UCSD-AML1 (cell line): ENCODE results near the gene TAMALIN.
A peak's percentile ranks its signal among the peaks of the same experiment; 100 is the strongest.

ENCODE experiments used
- DNase-seq: peaks from one replicate; lab custom pipeline; 2025; ENCODE audit not compliant: unreplicated experiment; lab: John Stamatoyannopoulos, UW

TAMALIN gene

GRCh38 chr12:52035926-52036325 lies 29.2 kb downstream of the TAMALIN start:
- no peak for DNase-seq

- DNase-seq: peak; percentile 67
Measured at GRCh38 chr12:52036587-52037171, 29.9 kb downstream of the TAMALIN start.

DNA sequence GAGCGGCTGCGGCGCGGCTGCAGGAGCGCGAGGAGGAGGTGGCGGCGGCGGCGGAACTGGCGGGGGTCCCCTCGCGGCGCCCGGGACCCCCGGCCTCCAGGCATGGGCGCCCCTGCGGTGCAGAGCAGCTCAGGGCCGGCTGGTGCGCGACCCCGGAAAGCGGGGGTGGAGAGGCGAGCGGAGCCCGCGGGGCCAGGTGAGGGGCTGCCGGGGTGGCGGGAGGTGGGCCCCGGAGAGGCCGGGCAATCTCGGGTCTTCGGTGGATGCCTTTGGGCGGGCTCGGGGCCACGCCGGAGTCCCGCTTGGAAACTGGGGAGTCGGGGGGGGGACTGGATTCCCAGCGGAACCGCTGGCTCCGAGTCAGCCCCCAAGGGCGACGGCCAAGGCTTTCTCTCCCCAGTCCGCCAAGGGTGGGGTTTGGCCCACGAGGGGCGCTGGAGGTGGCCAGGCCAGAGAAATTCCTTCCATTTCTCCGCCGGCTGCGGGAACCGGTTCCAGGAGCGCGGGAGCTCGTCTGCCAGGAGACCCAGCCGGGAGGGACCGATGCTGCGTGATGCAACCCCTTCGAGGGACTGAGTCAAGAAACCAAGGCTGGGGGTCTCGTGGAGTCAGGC lies 30.6 kb downstream of the TAMALIN start:
- no peak for DNase-seq

DNA sequence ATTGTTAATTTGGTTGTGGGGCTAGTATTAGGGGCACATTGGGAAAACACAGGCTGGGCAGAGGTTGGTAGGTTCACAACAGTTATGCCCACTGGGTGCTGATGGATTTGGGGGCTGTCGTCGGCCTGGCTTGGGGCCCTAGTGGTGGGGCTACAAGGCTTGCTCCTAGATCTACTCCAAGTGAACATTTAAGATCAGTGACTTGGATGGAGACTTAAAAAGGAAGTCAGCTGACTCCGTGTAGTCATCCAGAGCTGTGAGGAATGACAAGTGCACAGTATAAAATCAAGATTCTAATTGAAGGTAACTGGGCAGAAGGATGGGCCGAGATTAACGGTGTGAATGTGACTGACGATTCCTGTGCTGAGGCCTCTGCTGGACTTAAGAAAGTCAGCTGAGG lies 31.7 kb downstream of the TAMALIN start:
- no peak for DNase-seq

GRCh38 chr12:52041035-52041434 lies 34.3 kb downstream of the TAMALIN start:
- no peak for DNase-seq

GRCh38 chr12:52041695-52042123 lies 35.0 kb downstream of the TAMALIN start:
- peak; percentile 52 for DNase-seq

DNA sequence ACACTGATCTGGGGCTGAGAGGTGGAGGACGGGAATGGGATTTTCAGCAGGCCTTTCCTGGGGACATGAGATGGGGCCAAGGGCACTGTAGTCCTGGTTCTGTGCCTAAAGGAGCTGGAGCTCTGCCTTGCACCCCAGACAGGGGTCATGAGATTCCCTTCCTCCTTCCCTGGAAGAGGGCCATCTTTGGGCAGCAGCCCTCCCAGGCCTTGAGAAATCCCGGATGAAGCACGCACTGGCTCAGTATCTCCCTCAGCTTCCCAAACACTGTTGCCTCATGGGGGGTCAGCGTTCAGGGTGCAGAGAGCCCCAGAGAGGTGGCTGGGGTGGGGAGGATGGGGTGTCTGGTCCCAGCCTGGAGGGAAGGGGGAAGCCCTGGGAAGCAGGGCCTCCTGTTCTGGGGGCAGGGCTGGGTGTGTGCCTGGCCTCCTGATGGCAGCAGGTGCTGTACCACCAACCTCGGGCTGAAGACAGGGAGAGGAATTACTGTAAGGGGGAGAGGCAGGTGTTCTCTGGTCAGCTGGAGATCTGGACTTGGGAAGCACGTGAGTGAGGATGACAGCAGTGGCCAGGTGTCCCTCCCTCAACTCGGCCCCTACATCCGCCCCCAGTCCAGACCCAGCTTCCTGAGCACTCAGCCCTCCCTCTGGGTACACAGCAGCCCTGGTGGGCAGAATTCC lies 36.1 kb downstream of the TAMALIN start:
- no peak for DNase-seq

DNA sequence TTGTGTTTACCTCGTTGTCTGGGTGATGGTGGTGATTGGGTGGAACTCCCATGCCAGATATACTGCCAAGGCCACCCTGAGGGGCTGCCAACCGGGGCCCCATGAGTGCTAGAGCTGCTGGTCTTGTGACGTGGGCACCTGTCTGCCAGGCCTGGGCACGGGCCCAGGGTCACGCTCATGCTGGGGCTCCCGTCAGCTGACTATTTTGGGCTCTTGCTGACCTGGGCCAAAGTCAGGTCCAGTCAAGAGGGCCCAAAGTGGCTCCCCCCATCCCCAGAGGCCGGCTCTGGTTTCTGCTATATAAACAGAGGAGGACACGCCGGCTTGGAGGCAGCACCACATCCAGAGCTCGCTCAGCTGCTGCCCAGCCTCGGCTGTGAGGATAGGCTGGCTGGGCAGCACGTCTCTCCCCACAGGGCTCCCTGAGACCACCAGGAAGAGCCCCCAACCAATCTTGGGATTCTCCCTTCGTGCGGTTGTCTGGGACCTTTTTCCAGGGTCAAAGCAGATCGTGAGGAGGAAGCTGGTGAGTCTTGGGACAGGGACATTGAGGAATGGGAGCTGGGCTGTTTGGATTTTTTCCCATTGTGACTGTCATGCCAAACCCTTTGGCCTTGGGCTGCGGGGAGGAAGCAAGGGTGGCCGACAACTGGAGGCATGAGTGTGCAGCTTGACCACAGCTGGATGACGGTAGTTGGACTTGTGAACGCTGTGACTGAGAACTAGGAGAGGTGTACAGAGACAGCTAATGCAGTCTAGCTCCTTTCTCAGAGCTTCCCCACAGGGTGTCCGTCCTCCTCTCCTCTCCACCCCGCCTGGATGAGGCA lies 36.9 kb downstream of the TAMALIN start:
- DNase-seq: no peak

DNA sequence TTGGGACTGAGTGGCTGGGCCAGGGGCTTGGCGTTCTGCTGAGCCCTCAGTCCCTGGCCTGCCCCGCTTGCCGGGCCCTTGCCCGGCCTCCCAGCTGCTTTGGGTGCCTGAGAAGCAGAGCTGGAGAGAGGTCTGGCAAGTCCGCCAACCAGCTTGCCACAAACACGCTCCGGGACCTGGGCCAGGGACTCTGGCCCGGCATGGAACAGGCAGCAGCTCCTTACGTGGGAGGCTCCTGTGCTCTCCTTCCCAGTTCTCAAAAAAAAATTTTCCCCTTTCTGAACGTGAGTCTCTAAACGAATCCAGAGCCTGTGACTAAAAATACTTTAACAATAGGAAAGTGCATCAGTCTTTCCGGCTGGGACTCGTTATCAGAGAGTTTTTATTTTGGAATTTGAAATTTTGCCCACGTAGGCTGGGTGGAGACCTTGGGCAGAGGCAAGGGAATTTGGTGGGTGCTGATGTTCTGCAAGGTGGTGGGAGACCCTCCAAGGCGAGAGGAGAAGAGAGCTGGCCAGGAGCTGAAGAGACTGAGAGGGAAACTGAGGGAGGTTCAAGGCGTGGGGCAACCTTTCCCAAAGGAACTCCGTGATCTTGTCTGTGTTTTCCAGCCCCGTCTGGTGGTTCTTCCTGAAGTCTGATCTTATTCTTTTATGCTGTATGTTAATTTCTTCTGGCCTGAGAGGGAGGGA lies 37.7 kb downstream of the TAMALIN start:
- no peak for DNase-seq

GRCh38 chr12:52045794-52046199 lies 39.1 kb downstream of the TAMALIN start:
- DNase-seq: peak; percentile 61

- no peak for DNase-seq
Measured at GRCh38 chr12:52046859-52047258, 40.1 kb downstream of the TAMALIN start.

DNA sequence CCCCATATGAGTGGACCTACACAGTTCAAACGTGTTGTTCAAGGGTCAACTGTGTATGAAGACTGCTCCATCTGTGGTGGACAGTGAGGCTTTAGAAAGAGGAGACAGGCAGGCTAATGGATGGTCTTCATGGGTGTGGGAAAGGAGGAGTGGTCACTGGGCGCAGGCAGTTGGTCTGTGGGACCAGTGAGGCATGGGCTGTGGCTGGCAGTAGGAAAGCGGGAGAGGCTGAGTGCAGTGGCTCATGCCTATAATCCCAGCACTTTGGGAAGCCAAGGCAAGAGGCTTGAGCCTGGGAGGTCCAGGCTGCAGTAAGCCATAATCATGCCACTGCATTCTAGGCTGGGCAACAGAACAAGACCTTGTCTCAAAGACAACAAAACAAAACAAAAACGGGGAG lies 42.5 kb downstream of the TAMALIN start:
- no peak for DNase-seq

GRCh38 chr12:52049688-52050087 lies 42.9 kb downstream of the TAMALIN start:
- DNase-seq: no peak

- no peak for DNase-seq
Measured at GRCh38 chr12:52050116-52050757, 43.5 kb downstream of the TAMALIN start.

DNA sequence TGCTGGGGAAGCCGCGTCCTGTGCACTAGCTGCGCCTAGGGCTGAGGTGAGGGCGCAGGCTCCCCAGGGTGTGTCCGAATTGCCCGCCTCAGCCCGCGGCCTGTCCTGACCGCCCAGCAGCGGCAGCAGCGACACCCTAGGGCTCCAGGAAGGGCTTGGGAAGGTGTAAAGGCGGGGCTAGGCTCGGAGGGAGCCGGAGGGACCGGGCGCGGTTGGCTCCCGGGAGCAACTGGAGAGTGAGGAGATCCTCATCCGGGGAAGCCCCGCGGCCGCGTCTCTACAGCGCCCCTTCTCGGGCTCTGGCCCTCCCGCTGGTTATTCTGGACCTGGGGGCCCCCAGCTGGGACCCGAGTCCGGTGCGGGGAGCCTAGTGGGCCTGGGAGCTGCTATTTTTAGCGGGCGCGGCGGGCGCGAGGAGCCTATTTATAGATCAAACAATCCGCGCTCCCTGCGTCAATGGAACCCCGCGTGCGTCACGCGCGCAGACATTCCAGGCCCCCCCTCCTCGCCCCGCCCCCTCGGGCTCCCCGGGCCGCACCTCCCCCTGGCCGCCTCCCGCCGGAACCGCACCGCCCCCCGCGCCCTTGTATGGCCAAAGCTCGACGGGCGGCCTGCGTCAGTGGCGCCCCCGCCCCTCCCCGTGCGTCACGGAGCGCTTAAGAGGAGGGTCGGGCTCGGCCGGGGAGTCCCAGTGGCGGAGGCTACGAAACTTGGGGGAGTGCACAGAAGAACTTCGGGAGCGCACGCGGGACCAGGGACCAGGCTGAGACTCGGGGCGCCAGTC lies 44.2 kb downstream of the TAMALIN start, which contains the start of gene NR4A1:
Gene NR4A1, plus strand, starts transcription at position 685 of the 784 bp plus-strand sequence. CDS start 2,887 bp downstream, outside the sequence.
- DNase-seq: peak; percentile 94

- no peak for DNase-seq
Measured at GRCh38 chr12:52052468-52053186, 45.9 kb downstream of the TAMALIN start.

DNA sequence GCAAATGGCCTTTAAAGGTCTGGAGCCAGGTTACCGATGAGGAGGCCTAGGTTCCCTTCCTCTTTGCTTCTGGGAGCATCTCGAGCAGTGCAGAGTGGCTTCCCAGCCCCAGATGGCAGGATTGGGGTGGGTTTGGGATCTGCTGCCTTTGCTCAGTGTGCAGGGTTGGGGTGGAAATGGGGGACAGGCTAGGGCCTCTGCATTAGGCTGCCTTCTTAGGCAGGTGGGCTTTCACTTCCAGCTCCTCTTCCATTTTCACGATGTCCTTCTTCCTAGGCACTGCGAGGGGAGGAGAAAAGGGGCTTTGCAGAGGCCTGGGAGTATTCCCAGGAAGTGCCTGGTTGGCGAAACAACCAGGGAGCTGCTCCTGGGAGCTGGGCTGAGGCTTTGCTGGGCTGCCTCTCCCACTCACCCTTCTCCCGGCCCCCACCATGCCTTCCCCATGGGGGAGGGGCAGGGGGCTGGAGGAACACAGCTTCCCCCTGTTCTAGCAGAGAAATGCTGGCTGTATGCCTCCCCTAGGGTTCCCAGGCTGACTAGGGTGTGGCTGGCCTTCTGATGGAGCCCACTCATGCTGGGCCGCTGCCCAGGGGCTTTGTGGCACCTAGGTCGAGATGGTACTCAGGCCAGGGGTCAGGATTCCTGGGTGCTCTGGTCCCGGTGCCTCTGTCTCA lies 46.9 kb downstream of the TAMALIN start:
- no peak for DNase-seq

GRCh38 chr12:52054231-52054832 lies 47.6 kb downstream of the TAMALIN start:
- DNase-seq: no peak
